ENCODE results near the gene GLE1. TPM values are rescaled to one million over a fixed set of nuclear protein-coding genes. Genes with fewer than 3 reads are reported as not detected.

The GLE1 gene
- total RNA-seq, 1 donor from 2014 or later, result 6.3 TPM

- Histone ChIP-seq H3K36me3 (peaks cover 59 to 74% of the 10 kb centered on the region in 2 donors), H3K27ac (no peak overlapping the region), H3K9me3 (no peaks in the 10 kb centered on the region), H3K27me3 (no peaks in the 10 kb centered on the region), H3K4me3 (no peak overlapping the region), H3K4me1 (no peaks in the 10 kb centered on the region)
- intact Hi-C loops (cut with DNase I), result no loop called here
- TF ChIP-seq CTCF (IDR thresholded peaks at IDR 0.05), result no peak
- no peak for DNase-seq (ENCODE audit: low spot score in 2 of 2)
Observed at GRCh38 chr9:128485414-128485855, 19.1 kb upstream of the GLE1 start.

GRCh38 chr9:128486201-128486600, 18.3 kb upstream of the GLE1 start:
- Histone ChIP-seq H3K27me3 (no peaks in the 10 kb centered on the region), H3K4me1 (no peaks in the 10 kb centered on the region), H3K36me3 (peaks cover 57 to 75% of the 10 kb centered on the region in 2 donors), H3K27ac (no peak overlapping the region), H3K4me3 (no peak overlapping the region), H3K9me3 (no peaks in the 10 kb centered on the region)
- no peak for DNase-seq (ENCODE audit: low spot score in 2 of 2)
- TF ChIP-seq CTCF (IDR thresholded peaks at IDR 0.05), result no peak
- intact Hi-C loops (cut with DNase I), result no loop called here

- DNase-seq (ENCODE audit: low spot score in 2 of 2), result no peak
Observed at GRCh38 chr9:128493424-128493823, 11.1 kb upstream of the GLE1 start.

DNA sequence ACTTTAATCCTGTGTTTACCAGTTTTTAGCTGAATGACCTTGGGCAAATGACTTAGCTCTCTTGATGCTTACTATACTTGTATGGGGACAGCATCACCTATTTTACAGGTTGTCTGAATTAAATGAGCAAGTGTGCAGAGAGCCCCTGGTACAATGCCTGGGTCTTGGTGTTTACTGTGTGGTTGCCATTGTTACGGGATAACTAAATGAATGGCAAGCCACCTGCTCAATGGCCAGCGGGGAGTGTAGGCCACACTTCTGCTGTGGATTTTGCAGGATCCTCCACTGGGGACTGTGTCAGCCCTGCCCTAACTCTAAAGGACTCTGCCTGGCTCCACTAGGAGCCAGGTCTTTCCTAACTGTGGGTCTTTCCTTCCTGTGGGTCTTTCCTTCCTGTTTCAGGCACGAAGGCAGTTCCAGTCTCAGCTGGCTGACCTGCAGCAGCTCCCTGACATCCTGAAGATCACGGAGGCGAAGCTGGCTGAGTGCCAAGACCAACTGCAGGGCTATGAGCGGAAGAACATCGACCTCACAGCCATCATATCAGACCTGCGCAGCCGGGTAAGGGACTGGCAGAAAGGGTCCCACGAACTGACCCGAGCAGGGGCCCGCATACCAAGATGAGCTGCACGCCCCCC, 10.3 kb upstream of the GLE1 start:
- peaks cover 39 to 40% of the 10 kb centered on the region in 2 donors for H3K36me3 ChIP-seq

More at GRCh38 chr9:128493424-128493823, 11.1 kb upstream of the GLE1 start:
- H3K36me3 ChIP-seq, result peaks cover 36 to 43% of the 10 kb centered on the region in 2 donors
- intact Hi-C loops (cut with DNase I), result no loop called here
- no peak overlapping the region for H3K4me3 ChIP-seq
- H3K27me3 ChIP-seq, result no peaks in the 10 kb centered on the region
- no peak overlapping the region for H3K27ac ChIP-seq
- H3K9me3 ChIP-seq, result no peaks in the 10 kb centered on the region
- TF ChIP-seq CTCF (IDR thresholded peaks at IDR 0.05), result no peak
- no peaks in the 10 kb centered on the region for H3K4me1 ChIP-seq

DNA sequence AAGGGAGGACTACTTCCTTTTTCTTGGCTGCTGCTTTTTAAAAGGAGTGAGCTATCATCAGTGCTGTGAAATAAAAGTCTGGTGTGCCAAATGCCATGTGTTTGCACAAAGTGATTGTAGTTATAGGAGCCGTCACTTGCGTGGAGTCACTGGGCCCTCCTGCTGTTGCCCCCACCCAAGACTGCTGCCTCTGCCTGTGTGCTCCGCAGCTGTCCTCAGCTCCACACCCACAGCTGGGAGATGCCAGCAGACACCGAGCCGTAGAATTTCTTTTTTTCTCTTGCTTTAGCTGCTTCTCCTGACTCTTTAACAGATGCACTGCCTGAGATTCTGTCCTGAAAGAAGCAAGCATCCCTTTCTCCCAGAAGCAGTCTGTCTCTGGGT, 9.8 kb upstream of the GLE1 start:
- H3K36me3 ChIP-seq, result peaks cover 39 to 40% of the 10 kb centered on the region in 2 donors
- intact Hi-C loops (cut with DNase I), result no loop called here
- no peak overlapping the region for H3K4me3 ChIP-seq
- H3K4me1 ChIP-seq, result no peaks in the 10 kb centered on the region
- no peak overlapping the region for H3K27ac ChIP-seq
- no peaks in the 10 kb centered on the region for H3K27me3 ChIP-seq
- TF ChIP-seq CTCF (IDR thresholded peaks at IDR 0.05), result no peak
- no peak for DNase-seq (ENCODE audit: low spot score in 2 of 2)
- no peaks in the 10 kb centered on the region for H3K9me3 ChIP-seq

More for the DNA sequence above, 10.3 kb upstream of the GLE1 start:
- Histone ChIP-seq H3K9me3 (no peaks in the 10 kb centered on the region), H3K4me3 (no peak overlapping the region), H3K4me1 (no peaks in the 10 kb centered on the region), H3K27ac (no peak overlapping the region), H3K27me3 (no peaks in the 10 kb centered on the region)
- no peak for TF ChIP-seq CTCF (IDR thresholded peaks at IDR 0.05)
- DNase-seq (ENCODE audit: low spot score in 2 of 2), result no peak
- intact Hi-C loops (cut with DNase I), result no loop called here
